H9 (cell line): ENCODE measurements around the gene MRPL9. TPM values are rescaled to one million over a fixed set of nuclear protein-coding genes. Genes with fewer than 3 reads are reported as not detected.

Experiments used
- DNase-seq: peaks from one replicate; pipeline ENCODE4 v3.0.0-alpha.2; 2017
- H2AFZ ChIP-seq: one replicate; pipeline ENCODE4 v1.6.1; 2013; ENCODE audit warnings: mild to moderate bottlenecking, low read length, control low read depth, moderate library complexity
- H2AK5ac ChIP-seq: 2 replicates; pipeline ENCODE4 v1.6.1; 2013; ENCODE audit warnings: low read length, control low read depth, mixed read lengths; ENCODE audit not compliant: insufficient read length
- H2BK120ac ChIP-seq: one replicate; pipeline ENCODE4 v1.6.1; 2013; ENCODE audit warnings: low read depth, mild to moderate bottlenecking, low read length, control low read depth, inconsistent platforms; ENCODE audit not compliant: poor library complexity, severe bottlenecking
- H2BK12ac ChIP-seq: 2 replicates; pipeline ENCODE4 v1.6.1; 2013; ENCODE audit warnings: low read length, control low read depth, mixed read lengths, low read depth; ENCODE audit not compliant: insufficient read length
- H2BK15ac ChIP-seq: 2 replicates; pipeline ENCODE4 v1.6.1; 2013; ENCODE audit warnings: low read depth, low read length, control low read depth
- H2BK20ac ChIP-seq: one replicate; pipeline ENCODE4 v1.6.1; 2013; ENCODE audit warnings: low read depth, mild to moderate bottlenecking, low read length, control low read depth, inconsistent platforms; ENCODE audit not compliant: poor library complexity, severe bottlenecking
- H2BK5ac ChIP-seq: 2 replicates; pipeline ENCODE4 v1.6.1; 2013; ENCODE audit warnings: low read length, control low read depth, mixed read lengths; ENCODE audit not compliant: insufficient read length
- H3K14ac ChIP-seq: 2 replicates; pipeline ENCODE4 v1.6.1; 2013; ENCODE audit warnings: low read length, control low read depth; ENCODE audit not compliant: insufficient read depth
- H3K18ac ChIP-seq: 2 replicates; pipeline ENCODE4 v1.6.1; 2013; ENCODE audit warnings: low read depth, mild to moderate bottlenecking, mixed read lengths, low read length, control low read depth; ENCODE audit not compliant: insufficient read length
- H3K23ac ChIP-seq: 2 replicates; pipeline ENCODE4 v1.6.1; 2013; ENCODE audit warnings: low read length, control low read depth, mixed read lengths, low read depth; ENCODE audit not compliant: insufficient read length
- H3K23me2 ChIP-seq: 2 replicates; pipeline ENCODE4 v1.6.1; 2013; ENCODE audit warnings: low read depth, mild to moderate bottlenecking, mixed read lengths, low read length, control low read depth; ENCODE audit not compliant: insufficient read length, poor library complexity, severe bottlenecking
- H3K27ac ChIP-seq: 2 replicates; pipeline ENCODE4 v1.5.1; 2013; ENCODE audit warnings: low read length, control low read depth, mixed read lengths, low read depth; ENCODE audit not compliant: insufficient read length
- H3K27me3 ChIP-seq: 2 replicates; pipeline ENCODE4 v1.6.1; 2013; ENCODE audit warnings: low read length, control low read depth, inconsistent platforms; ENCODE audit not compliant: insufficient read depth
- H3K4ac ChIP-seq: 2 replicates; pipeline ENCODE4 v1.6.1; 2013; ENCODE audit warnings: low read depth, mild to moderate bottlenecking, control low read depth, inconsistent platforms, low read length, moderate library complexity
- H3K4me1 ChIP-seq: 2 replicates; pipeline ENCODE4 v1.6.1; 2013; ENCODE audit warnings: low read length, control low read depth, inconsistent platforms; ENCODE audit not compliant: insufficient read depth
- H3K4me2 ChIP-seq: 2 replicates; pipeline ENCODE4 v1.6.1; 2013; ENCODE audit warnings: low read length, control low read depth, mixed read lengths; ENCODE audit not compliant: insufficient read length, insufficient read depth
- H3K56ac ChIP-seq: 2 replicates; pipeline ENCODE4 v1.6.1; 2013; ENCODE audit warnings: low read depth, mild to moderate bottlenecking, mixed read lengths, low read length, control low read depth; ENCODE audit not compliant: insufficient read length
- H3K79me1 ChIP-seq: 2 replicates; pipeline ENCODE4 v1.6.1; 2013; ENCODE audit warnings: low read depth, mild to moderate bottlenecking, moderate library complexity, low read length, control low read depth, inconsistent platforms; ENCODE audit not compliant: insufficient read depth, poor library complexity, severe bottlenecking
- H3K79me2 ChIP-seq: 2 replicates; pipeline ENCODE4 v1.6.1; 2013; ENCODE audit warnings: low read length, control low read depth, inconsistent platforms; ENCODE audit not compliant: insufficient read depth
- H3K9ac ChIP-seq: 2 replicates; pipeline ENCODE4 v1.6.1; 2013; ENCODE audit warnings: low read length, control low read depth, mixed read lengths; ENCODE audit not compliant: insufficient read length; ENCODE audit errors: extremely low read depth
- H3K9me3 ChIP-seq: one replicate; pipeline ENCODE4 v1.6.1; 2013; ENCODE audit warnings: low read depth, low read length, inconsistent platforms; ENCODE audit not compliant: control insufficient read depth
- H3T11ph ChIP-seq: one replicate; pipeline ENCODE4 v1.6.1; 2013; ENCODE audit warnings: mild to moderate bottlenecking, low read length, control low read depth, inconsistent platforms
- H4K20me1 ChIP-seq: one replicate; pipeline ENCODE4 v1.6.1; 2013; ENCODE audit not compliant: control insufficient read depth, insufficient read length, insufficient read depth
- H4K5ac ChIP-seq: 2 replicates; pipeline ENCODE4 v1.6.1; 2013; ENCODE audit warnings: low read depth, mild to moderate bottlenecking, mixed read lengths, low read length, control low read depth; ENCODE audit not compliant: insufficient read length
- H4K8ac ChIP-seq: replicated peaks from 2 replicates; pipeline ENCODE4 v1.6.1; 2013; ENCODE audit warnings: low read length, control low read depth, mixed read lengths, low read depth; ENCODE audit not compliant: insufficient read length
- H4K91ac ChIP-seq: 2 replicates; pipeline ENCODE4 v1.6.1; 2013; ENCODE audit warnings: low read depth, mild to moderate bottlenecking, moderate library complexity, mixed read lengths, low read length, control low read depth; ENCODE audit not compliant: insufficient read length
- H3K27ac Mint-ChIP-seq, 3 experiments: 2 replicates in 2 of 3; 3 replicates in 1 of 3; pipeline ENCODE4 v1.8.0; 2020 to 2021; ENCODE audit warnings: mixed read lengths in 3 of 3, mild to moderate bottlenecking in 1 of 3, moderate library complexity in 1 of 3
- H3K27me3 Mint-ChIP-seq: 2 replicates; pipeline ENCODE4 v1.8.0; 2021; ENCODE audit warnings: low read depth, mild to moderate bottlenecking, moderate library complexity, mixed read lengths
- H3K36me3 Mint-ChIP-seq, 3 experiments: 2 replicates in 2 of 3; 3 replicates in 1 of 3; pipeline ENCODE4 v1.8.0; 2020 to 2021; ENCODE audit warnings: low read depth in 3 of 3, mixed read lengths in 3 of 3; ENCODE audit not compliant: insufficient read depth in 1 of 3
- H3K4me1 Mint-ChIP-seq, 2 experiments: 2 replicates each; pipeline ENCODE4 v1.8.0; 2020; ENCODE audit warnings: mixed read lengths in 2 of 2
- H3K4me3 Mint-ChIP-seq, 2 experiments: 2 replicates in 1 of 2; 3 replicates in 1 of 2; pipeline ENCODE4 v1.8.0; 2020 to 2021; ENCODE audit warnings: mild to moderate bottlenecking in 2 of 2, mixed read lengths in 2 of 2, moderate library complexity in 1 of 2
- H3K9me3 Mint-ChIP-seq, 2 experiments: 2 replicates in 1 of 2; 3 replicates in 1 of 2; pipeline ENCODE4 v1.8.0; 2020; ENCODE audit warnings: mild to moderate bottlenecking in 2 of 2, mixed read lengths in 2 of 2, moderate library complexity in 1 of 2
- CTCF ChIP-seq: fragments of 200-600 bp; sonication (generic); conservative IDR thresholded peaks from 3 replicates; pipeline ENCODE4 v1.8.0; 2021; ENCODE audit warnings: antibody characterized with exemption, mild to moderate bottlenecking
- WGBS: extraction: QIAGEN DNeasy Blood & Tissue Kit; methylation state at CpG from one replicate; pipeline ENCODE4 v1.1.7; 2013; ENCODE audit warnings: missing lambda C conversion rate, low lambda C conversion rate, mixed read lengths; ENCODE audit not compliant: insufficient read length; ENCODE audit errors: extremely low coverage; 5-methylcytosine and 5-hydroxymethylcytosine counted together
- total RNA-seq: library from RNA; stranded (reverse); gene quantifications from 2 replicates; pipeline ENCODE4 v1.2.1, GENCODE V29; 2021

MRPL9 gene
- total RNA-seq, 1 experiment from 2014 or later, result 102 TPM

DNA sequence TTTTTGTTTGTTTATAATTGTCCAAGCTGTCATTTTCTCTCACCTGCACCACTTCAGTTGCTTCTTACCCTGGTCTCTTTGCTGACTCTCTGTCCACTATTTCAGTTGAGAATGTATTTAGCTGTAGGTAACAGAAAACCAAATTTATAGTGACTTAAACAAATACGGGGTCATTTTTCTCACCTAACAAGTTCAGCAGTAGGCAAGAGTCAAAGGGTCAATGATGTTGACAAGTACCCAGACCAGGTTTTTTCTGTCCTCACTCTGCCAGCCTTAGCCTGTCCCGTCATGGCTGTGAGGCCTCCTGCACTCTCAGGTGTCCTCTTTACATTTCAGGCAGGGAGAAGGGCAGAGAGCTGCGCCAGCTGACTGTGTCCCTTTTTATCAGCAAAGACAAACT, 30.2 kb downstream of the MRPL9 start:
- Histone ChIP-seq H2BK20ac (no peak overlapping the region), H4K8ac (no peak overlapping the region), H3K18ac (no peak overlapping the region), H4K91ac (no peak overlapping the region), H3K9me3 (peaks cover 14% of the 10 kb centered on the region), H3T11ph (no peak overlapping the region), H2BK120ac (no peak overlapping the region), H3K14ac (no peak overlapping the region), H3K56ac (no peak overlapping the region), H3K23me2 (peaks cover 3% of the 10 kb centered on the region), H3K27ac (no peak overlapping the region), H2AFZ (no peak overlapping the region), H3K4ac (no peak overlapping the region), H4K5ac (no peak overlapping the region), H4K20me1 (no peaks in the 10 kb centered on the region), H3K9ac (no peak overlapping the region), H3K4me1 (peaks cover 5% of the 10 kb centered on the region; the same call in 1 of the 2 replicates), H3K79me1 (no peaks in the 10 kb centered on the region), H2BK15ac (no peak overlapping the region), H3K4me2 (no peak overlapping the region), H3K23ac (no peak overlapping the region), H3K79me2 (no peaks in the 10 kb centered on the region), H3K27me3 (no peaks in the 10 kb centered on the region; the same call in 1 of the 2 replicates), H2BK12ac (no peak overlapping the region), H2BK5ac (no peak overlapping the region), H2AK5ac (no peak overlapping the region)
- Mint-ChIP-seq H3K27me3 (peaks cover 8% of the 10 kb centered on the region), H3K4me3 (no peak overlapping the region), H3K9me3 (peaks cover 13 to 19% of the 10 kb centered on the region in 2 experiments), H3K4me1 (peaks cover 18 to 19% of the 10 kb centered on the region in 2 experiments), H3K36me3 (peaks cover 4 to 18% (median 15%) of the 10 kb centered on the region in 3 experiments; a peak in 5 of 7 replicates), H3K27ac (no peak overlapping the region)
- TF ChIP-seq CTCF, result no peak
- no CpG with 5 or more reads among the region's 3 CpGs for WGBS
- DNase-seq, result no peak
